Activated naive CD4-positive, alpha-beta T cell treated with anti-CD3 and anti-CD28 coated beads, Interleukin-2, amount 50 U/mL, for 16 hours (primary cell): Measurements from ENCODE around the gene TRIO.

Experiments used
- DNase-seq: peaks from one replicate; pipeline ENCODE4 v3.0.0-alpha.2; 2020

Gene TRIO

DNA sequence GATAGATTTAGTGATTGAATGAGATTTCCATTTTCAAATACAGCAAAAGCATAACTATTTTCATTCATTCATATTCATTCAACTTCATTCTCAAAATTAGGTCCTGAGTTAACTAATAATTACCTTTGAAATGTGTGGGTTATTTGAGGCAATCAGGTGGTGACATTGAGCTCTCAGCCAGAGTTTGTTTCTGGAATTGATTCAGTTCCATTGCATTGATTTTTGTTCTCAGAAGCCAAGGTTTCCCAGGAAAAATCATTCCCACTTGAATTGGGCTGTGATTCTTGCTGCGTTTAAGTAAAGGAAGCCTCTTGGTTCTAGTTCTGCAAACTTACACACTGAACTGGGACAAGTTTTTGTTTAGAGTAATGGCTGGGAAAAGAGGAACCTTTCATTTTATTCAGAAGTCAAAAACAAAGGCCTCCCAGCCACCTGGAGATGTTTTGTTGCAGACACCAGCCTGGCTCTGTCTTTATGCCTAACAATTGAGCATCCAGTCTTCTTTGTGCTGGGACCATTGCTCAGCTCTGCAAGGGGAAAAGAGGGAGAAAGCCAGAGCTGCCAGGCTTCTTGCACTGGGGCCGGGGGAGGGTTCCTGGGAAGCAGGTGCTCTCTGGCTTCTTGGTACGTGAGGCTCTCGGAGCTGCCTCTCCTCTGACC is 198.6 kb downstream of the TRIO start:
- DNase-seq: no peak

DNA sequence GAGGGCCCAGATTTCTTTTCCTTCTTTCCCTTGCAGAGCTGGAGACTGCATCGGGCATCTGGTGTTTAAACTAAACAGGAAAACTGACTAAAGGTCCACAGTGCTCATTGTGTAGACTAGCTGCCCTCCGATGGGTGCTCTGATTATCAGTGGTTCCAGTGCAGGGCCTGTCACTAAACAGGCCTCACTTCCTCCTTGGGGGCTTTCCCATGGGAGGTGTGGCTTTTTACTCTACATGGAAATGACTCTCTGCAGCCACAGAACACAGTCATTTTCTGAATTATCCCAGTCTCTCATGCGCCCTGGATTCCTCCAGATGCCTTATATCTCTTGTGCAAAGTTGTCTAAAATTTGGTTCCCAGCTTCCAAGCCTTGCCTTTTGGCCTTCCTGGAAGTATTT is 199.2 kb downstream of the TRIO start:
- DNase-seq: no peak

DNA sequence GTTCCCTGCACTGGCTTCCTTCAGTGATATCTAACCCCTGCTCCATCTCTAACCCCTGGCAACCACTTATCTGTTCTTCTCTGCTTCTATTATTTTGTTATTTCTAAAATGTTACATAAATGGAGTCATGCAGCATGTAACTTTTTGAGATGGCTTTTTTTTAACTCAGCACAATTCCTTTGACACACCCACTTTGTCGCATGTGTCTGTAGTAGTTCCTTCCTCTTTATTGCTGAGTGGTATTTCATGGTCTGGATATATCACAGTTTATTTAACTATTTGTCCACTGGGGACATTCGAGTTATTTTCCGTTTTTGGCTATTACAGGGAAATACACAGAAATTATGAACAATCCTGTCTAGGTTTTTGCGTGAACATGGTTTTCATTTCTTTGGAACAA is 200.2 kb downstream of the TRIO start:
- no peak for DNase-seq

DNA sequence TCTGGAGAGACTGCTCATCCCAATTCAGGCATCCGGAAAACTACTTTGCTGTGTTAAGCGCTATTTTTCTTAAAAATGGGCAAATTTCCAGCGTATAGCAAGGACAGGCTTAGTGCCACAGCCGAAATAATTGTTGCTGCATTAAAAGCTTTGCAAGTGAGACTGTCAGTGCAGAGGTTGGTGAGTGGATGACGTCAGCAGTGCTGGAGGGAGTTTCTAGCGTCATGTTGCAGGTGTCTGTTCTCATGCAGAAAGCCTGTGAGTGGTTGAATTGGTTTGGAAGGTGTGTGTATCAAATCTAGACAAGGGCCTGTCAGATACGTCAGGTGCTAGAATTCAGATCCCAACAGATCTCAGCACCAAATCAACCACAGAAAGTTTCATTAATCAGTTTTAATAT is 204.4 kb downstream of the TRIO start:
- no peak for DNase-seq

DNA sequence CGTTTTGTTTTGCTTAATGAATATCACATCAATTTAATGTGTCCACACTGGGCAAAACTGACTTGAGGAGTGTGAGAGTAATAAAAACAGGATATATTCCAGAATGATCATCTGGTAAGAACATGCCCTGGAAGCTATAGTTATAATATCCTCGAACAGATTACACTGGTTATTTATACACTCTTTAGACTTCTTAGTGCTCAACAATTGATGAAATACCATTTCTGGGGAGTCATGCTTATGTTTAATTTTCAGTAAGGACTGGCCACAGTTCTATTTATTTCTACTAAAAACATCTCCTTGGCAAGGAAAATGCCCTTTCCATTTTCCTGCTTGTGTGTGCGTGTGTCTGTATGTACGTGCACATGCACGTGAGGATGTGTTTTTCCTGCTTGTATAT is 205.0 kb downstream of the TRIO start:
- no peak for DNase-seq

DNA sequence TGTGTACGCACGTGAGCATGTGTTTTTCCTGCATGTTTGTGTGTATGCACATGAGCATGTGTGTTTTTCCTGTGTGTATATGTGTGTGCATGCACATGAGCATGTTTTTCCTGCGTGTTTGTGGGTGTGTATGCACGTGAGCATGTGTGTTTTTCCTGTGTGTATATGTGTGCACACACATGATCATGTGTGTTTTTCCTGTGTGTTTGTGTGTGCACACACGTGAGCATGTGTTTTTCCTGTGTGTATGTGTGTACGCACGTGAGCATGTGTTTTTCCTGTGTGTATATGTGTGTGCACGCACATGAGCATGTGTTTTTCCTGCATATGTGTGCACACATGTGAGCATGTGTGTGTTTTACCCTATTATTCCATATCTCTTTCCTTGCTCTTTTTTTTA is 205.9 kb downstream of the TRIO start:
- no peak for DNase-seq

DNA sequence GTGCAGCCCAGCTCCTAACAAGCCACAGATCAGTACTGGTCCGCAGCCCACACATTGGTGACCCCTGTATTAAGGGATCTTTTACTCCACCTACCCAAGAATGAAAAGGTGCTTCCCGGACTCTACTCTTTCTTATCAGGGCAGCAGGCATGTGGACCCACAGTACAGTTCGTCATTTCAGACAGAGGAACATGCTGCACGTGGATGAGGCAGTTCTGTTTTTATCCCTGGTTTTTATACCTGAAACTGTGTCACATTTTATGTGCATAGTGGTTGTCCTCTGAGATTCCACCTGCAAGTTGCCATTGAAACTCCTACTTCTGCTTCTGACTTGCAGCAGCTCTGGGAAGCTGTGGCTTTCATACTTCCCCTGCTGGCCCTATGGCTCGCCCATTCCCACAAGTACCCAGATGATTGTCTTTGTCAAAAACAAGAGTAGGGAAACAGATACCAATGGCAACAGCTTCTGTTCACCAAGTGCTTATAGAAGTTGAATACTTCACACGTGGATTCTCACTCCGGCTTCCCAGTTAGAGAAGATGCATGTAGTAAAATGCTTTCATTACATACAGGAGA is 208.0 kb downstream of the TRIO start:
- no peak for DNase-seq

DNA sequence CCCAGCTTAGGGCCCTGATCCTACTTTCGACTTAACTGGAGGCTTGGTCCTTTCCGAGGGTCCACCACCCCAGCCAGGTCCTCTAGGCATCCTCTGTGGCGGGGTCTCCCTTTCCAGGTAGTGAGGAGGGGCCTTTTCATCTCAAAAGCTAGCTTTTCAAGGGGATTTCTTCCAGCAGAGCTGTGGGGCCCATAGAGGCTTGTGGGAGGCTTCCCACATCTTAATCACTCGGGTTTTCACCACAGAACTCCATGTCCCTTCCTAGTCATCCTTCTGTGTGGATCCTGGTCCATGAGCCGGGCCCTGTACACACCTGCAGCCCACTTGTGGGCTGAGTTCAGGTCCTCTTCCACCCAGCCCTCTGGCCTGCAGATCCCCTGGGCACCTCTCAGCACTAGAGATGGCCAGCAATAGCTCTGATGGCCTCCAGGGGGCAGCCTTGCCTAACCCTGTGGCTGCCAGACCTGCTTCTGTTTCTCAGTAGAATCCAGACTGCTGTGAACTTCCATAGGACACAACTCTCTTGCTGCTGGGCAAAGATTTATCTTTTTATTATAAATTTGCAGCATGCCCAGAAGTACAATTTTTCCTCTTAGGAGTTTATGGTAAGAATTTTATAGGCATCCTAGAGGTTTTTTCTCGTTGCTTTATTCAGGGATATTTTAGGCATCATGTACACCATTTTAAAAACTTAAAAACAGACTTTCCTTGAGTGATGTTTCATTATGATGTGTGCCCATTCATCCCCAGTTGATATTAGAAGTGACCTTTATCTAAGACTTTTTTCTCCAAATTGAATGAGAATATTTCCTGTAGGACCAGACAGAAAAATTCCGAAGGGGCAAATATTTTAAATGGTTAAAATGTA is 208.9 kb downstream of the TRIO start:
- DNase-seq: peak; percentile 50

DNA sequence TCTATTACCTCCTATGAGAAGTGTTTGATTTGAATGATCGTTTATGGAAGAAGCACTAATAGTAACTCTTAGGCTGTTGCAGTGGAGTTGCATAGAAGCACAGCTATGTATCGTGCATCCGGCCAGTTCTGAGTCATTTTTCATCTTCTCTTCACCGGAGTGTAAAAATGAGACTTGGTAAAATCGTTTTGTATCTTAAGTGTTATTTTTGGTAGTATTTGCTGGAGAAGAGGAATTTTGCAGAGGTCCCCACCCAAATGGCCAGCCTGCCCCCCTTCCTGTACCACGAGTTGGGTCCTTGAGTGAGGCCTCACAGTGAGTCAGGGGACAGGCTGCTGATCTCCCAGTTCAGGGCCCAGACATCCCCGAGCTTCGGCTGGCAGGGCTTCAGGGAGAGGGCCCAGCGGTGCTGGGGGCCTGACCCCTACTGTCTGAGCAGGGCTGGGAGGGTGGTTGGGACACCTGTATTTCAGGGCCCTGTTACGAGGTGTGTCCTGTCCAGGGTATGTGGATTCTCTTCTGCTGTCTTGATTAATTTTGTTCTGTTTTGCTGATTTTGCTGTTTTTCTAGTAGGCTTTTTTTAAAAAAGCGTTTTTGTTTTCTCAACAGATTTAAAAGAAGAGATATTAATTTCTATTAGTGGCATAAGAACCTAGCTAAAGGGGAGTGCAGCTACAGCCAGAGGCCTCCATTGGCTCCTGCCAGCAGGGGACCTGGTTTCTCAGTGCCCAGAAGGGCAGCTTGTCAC is 210.8 kb downstream of the TRIO start:
- no peak for DNase-seq

DNA sequence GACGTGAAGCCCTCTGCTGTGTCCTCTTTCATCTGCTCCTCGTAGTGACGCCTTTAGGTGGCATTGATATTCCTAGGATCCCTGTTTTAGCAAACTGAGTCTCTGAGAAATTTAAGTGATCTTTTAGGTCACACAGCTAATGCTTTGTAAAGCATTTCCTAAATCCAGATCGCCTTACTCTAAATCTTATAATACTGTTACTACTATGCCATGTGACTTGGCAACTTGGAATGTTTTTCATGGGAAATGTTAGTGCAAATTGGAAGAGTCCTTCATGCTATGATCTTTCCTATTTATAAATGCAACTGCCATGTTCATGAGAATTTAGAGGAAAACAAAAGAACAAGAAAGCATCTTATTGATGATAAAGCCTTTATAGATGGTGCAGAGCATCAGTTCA is 212.2 kb downstream of the TRIO start:
- DNase-seq: no peak

DNA sequence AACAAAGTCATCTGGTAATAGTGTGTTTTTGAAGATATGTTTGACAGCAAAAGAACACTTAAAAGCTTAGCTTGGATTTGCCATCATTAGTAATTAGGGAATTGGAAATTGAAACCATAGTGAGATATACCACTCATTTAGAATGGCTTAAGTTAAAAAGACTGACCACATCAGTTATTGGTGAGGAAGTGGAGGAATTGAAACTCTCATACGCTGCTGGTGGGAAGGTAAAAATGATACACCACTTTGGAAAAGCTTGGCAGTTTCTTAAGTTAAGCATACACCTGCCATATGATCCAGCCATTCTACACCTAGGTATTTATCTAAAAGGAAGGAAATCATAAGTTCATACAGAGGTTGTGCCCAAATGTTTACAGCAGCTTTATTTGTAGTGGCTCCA is 213.2 kb downstream of the TRIO start:
- no peak for DNase-seq

DNA sequence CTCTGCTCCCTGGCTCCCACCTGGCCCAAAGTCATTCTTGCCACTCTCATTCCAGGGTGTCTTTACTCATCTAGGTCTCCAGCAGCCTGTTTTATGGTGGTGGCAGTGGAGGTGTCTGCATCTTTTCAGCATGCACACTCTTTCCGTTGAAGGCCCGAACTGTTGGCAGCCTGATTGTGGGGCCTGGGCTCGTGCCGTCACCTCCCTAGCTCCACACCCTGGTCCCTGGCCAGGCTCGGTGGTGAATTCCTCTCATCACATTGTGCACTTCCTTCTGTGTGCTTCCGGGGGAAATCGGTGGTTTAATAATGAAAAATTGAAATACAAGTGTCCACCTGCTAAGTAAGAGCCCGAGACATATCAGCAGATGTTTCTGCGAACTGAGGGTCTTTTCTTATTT is 214.3 kb downstream of the TRIO start:
- DNase-seq: no peak

DNA sequence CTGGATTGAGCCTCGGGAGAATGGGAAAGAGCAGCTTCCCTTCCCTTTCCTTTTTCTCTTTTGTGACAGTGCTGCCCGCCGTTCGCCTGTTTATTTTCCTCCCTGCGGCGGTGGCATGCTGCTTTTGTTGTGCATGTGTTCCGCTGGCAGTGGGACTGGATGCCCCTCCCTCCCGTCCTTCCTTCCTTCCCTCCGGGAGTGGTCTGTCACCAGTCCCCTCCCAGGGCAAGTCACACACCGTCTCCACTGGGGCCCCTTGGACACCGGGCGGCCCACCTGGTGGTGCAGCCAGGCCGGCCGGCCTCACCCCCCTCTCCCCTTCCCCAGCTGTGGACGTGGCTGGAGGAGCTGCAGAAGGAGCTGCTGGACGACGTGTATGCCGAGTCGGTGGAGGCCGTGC is 214.7 kb downstream of the TRIO start:
- no peak for DNase-seq

DNA sequence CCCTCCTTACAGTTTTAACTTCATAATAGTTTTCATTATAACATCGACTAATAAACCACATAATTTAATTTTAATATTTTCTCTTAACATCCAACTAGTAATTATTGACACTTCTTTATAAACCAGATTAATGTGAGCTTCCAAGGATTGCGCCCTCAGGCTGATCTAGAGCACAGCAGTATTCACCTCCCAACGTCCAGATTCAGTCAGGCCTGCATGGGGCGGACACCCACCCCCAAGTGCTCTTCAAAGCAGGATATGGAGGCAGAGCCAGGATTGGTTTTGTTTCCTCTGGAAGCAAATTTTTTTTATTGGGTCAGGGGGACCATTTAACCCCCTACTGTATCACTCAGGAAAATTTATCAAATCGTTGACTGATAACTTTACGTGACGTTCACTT is 215.4 kb downstream of the TRIO start:
- DNase-seq: no peak

DNA sequence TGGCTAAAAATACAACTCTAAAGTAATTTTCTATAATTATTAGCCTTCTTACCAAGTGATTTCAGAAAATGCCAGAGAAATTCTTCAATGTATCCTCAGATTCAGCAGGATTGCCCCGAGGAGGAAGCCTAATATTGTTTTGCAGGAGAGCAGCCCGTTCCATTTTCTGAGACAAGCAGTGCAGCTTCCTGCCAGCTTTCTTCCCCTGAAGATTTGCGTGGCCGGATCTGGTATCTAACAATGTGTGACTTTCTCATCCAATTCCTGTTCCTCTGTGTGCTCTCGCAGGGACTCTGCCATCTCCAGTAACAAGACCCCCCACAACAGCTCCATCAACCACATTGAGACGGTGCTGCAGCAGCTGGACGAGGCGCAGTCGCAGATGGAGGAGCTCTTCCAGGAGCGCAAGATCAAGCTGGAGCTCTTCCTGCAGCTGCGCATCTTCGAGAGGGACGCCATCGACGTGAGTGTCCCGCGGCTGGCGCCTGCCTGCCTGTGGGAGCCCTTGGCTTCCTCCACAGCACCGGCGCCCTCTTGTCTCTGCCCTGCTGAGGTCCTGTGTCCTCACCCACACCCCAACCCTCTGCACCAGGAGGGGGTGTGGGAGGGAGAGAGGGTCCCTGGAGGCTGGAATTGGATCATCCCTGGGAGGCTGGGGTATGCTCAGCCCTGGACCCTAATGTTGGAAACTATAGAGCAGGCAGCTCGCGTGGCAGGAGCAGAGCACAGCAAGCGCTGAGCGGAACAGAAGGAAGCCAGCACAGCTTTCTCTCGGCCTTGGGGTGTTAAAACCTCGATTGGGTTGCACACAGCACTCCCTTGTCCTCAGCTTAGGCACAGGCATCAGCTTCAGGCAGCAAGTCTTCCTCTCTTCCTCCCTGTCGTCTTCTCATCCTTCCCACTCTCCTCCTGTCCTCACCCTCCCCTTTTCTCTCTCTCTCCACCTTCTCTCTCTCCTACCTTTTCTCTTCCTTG is 216.2 kb downstream of the TRIO start:
- no peak for DNase-seq

DNA sequence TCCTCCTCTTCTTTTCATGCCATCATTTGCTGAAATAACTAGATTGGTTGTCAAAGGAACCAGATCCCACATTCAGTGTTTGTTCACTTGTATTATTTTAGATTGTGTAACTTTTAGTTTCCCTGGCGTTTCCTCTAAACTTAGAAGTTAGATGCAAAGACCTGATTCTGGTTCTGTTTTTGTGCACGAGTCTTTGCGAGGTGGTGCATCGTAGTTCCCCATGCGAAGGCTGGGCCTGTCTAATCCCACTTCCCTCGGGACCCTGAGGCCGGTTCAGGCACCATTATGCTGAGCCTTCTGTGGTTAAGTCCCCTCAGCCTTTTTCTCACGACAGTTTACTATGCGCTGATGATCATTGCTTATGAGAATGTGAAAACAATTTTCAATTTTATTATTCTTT is 219.3 kb downstream of the TRIO start:
- DNase-seq: no peak

DNA sequence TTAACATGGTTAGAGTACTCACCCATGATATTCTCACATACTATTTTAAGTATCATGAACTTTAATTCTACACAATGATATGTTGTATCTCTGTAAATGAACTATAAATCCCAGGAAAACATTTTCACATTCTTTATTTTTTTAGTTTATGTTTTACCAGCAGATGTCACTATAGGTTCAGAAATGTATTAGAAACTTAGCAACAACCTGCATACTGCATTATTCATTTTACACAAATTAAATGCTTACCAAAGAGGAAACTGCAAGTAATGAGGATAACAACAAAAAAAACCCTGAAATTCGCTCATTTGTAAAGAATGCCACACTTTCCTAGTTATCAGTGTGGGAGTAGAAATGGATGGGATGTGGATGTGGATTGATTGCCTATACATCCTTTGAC is 221.0 kb downstream of the TRIO start:
- no peak for DNase-seq

DNA sequence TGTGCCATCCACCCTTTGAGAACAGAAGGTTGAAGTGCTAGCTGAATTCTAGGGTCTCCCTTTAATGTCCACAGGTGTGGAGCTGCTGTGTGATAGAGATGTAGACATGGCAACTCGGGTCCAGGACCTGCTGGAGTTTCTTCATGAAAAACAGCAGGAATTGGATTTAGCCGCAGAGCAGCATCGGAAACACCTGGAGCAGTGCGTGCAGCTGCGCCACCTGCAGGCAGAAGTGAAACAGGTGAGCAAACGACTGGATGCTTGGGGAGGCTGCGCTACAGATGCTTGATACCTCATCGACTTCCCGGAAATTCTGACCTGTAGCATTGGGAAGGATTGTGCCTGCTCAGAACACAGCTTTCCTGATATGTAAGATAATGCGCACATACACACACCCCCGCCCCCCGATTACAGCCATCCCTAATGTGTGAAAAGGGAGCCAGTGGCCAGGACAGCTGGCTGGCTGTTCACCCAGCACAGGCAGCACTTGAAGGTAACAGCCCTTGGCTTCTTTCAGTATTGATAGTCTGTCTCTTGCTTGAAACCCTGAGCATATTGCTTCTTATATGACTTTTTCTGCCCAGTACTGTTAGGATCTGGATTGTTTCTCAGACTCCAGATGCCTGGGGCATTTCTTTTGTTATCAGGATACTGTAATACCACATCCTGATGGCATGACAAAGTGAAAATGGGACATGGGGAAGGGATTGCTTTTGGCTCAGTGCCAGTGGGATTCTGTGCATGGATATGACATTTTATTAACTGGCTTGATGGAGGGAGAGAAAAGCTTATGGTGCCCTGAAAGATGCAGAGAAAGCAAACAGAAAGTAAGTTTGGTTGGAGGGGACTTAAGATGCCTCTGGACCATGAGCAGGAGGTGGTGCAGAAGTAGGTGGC is 221.7 kb downstream of the TRIO start:
- DNase-seq: no peak

DNA sequence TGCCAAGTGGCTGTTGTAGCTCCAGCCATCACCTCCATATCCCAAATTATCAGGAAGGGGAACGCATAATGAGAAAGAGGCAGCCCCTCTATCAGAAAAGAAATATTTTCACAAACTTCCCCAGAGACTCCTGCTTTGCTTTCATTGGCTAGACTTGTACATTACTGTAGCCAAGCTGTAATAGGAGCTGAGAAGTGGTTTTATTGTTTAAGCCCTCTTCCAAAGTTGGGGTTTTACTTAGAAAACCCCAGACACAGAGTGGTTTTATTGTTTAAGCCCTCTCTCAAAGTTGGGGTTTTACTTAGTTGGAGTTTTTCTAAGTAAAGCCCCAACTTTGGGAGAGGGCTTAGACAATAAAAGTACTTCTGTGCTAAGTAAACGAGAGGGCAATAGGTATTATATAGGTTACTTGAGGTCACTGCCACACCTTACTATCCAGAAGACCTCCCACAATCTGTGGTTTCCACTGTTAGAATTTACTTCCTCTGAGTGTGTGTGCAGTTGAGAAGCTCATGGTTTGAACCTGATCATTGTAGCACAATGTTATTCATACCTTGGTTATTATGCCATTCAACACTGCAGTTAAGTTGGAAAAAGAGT is 222.8 kb downstream of the TRIO start:
- DNase-seq: no peak

DNA sequence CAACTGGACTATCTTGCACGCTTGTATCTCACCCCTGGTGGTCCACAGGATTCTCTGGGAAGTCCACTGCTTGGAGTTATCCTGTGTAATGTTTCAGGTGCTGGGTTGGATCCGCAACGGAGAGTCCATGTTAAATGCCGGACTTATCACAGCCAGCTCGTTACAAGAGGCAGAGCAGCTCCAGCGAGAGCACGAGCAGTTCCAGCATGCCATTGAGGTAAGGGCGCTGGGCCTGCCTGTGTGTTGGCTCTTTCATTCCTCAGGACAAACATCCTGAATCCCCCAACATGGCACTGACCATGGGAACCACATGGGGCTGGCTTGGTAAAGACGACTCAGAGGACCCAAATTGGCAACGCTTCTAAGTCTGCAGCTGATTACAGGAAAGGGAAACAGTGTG is 223.6 kb downstream of the TRIO start:
- DNase-seq: no peak

DNA sequence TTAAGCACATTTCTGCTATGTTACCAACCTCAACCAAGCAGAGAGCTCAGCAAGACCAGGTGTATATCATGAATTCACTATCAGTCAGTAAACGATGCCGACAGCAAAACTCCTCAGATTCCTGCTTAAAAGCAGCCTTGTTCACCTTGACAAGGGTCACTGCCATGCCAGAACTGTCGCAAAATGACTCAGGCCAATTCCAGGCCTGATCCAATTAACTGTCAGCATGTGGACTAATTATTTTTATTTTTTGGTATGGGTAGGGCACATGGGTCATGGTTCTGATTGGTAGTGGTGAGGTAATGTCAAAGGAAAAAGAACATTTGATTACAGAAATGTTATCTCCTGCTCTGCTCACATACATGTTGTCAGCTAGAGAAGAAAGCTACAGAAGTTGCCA is 224.2 kb downstream of the TRIO start:
- DNase-seq: no peak
